Testis (tissue), 2 donors: ENCODE data around the gene RIMBP2.

Source experiments
- POLR2A ChIP-seq: fragments of 450-650 bp; IDR thresholded peaks from one replicate; pipeline ENCODE4 v1.6.1; 2017; ENCODE audit warnings: antibody characterized with exemption, mild to moderate bottlenecking, moderate library complexity
- TF ChIP-seq, protein P1 (sequence below), 3 experiments: fragments of 450-650 bp in 2 of 3; fragments of 200-600 bp in 1 of 3; sonication (generic) in 1 of 3; IDR thresholded peaks; one replicate each; pipeline ENCODE4 v1.5.1; 2016 to 2019; ENCODE audit warnings: antibody characterized with exemption in 3 of 3, mild to moderate bottlenecking in 2 of 3, moderate library complexity in 1 of 3

DNA sequence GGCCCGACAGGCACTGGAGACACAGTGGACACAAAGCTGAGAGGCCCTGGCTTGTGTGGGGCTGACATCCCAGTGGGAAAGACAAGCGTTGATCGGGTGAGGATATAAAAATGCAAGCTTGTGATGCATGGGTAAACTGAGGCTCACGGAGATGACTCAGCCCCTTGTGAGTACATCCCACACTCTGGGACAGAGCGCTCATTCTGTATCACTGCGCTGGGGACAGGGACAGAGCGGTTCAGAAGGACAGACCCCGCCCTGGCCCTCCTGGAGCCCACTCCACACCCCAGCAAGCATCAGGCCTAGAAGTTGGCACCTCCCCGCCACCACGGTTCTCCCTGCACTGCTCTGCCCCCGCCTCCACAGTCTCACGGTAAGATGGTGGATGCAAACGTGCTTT, 222.1 kb downstream of the RIMBP2 start:
- TF ChIP-seq, protein P1, sequence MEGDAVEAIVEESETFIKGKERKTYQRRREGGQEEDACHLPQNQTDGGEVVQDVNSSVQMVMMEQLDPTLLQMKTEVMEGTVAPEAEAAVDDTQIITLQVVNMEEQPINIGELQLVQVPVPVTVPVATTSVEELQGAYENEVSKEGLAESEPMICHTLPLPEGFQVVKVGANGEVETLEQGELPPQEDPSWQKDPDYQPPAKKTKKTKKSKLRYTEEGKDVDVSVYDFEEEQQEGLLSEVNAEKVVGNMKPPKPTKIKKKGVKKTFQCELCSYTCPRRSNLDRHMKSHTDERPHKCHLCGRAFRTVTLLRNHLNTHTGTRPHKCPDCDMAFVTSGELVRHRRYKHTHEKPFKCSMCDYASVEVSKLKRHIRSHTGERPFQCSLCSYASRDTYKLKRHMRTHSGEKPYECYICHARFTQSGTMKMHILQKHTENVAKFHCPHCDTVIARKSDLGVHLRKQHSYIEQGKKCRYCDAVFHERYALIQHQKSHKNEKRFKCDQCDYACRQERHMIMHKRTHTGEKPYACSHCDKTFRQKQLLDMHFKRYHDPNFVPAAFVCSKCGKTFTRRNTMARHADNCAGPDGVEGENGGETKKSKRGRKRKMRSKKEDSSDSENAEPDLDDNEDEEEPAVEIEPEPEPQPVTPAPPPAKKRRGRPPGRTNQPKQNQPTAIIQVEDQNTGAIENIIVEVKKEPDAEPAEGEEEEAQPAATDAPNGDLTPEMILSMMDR (IDR thresholded peaks at IDR 0.05): no peak
- TF ChIP-seq POLR2A: no peak
